NT2/D1 (cell line): ENCODE measurements around the gene XRCC4.

Source experiments
- SUZ12 ChIP-seq: IDR thresholded peaks from 2 replicates; pipeline ENCODE4 v1.6.1; 2011; ENCODE audit not compliant: insufficient read length, insufficient read depth; ENCODE audit errors: extremely low read depth
- YY1 ChIP-seq: IDR thresholded peaks from 2 replicates; pipeline ENCODE4 v1.6.1; 2011; ENCODE audit not compliant: insufficient read length, insufficient read depth
- ZNF274 ChIP-seq: IDR thresholded peaks from 2 replicates; pipeline ENCODE4 v1.6.1; 2011; ENCODE audit warnings: mild to moderate bottlenecking, low read depth, low read length

- TF ChIP-seq SUZ12 (no peak), ZNF274 (no peak), YY1 (no peak)
Observed at GRCh38 chr5:83042507-83042906, 34.8 kb upstream of the XRCC4 start.
